Colonic mucosa (tissue), 4 donors: ENCODE results near the gene CFAP77. TPM values are rescaled to one million over a fixed set of nuclear protein-coding genes. Genes with fewer than 3 reads are reported as not detected.
"Not testable (repeated sequence)": the region's sequence is repeated elsewhere in the genome, so short reads cannot be mapped to it uniquely, and the experiment has no call there.

Source experiments
- DNase-seq: peaks from one replicate; pipeline ENCODE4 v3.0.0-alpha.2; 2020
- H3K27ac ChIP-seq: fragments of 200-600 bp; one replicate; pipeline ENCODE4 v1.8.0; 2021
- H3K27me3 ChIP-seq: fragments of 200-600 bp; one replicate; pipeline ENCODE4 v1.8.0; 2021
- H3K36me3 ChIP-seq: fragments of 200-600 bp; one replicate; pipeline ENCODE4 v1.8.0; 2021
- H3K4me1 ChIP-seq: fragments of 200-600 bp; one replicate; pipeline ENCODE4 v1.8.0; 2021; ENCODE audit warnings: mild to moderate bottlenecking
- H3K4me3 ChIP-seq: fragments of 200-600 bp; one replicate; pipeline ENCODE4 v1.8.0; 2021
- H3K9ac ChIP-seq, 2 donors: one replicate each; pipeline ENCODE4 v1.7.0; 2013; ENCODE audit warnings: control low read depth in 2 of 2, low read depth in 2 of 2, low read length in 2 of 2
- H3K9me3 ChIP-seq: fragments of 200-600 bp; one replicate; pipeline ENCODE4 v1.8.0; 2021
- intact Hi-C: fragments of 100-400 bp; cut with DNase I; formaldehyde crosslinking; loops from one replicate; pipeline ENCODE4 v1.14.1; 2022
- total RNA-seq, 2 donors: library from RNA; stranded (reverse); fragmentation: NEBNext Ultra II Directional in 1 of 2; extraction: Animal tissue kit (Norgen Biotek cat#: 25700) in 1 of 2; gene quantifications; one replicate each; pipeline ENCODE4 v1.2.1, GENCODE V29; 2021
- TF ChIP-seq, protein P1 (sequence below): fragments of 200-600 bp; IDR thresholded peaks from one replicate; pipeline ENCODE4 v1.8.0; 2022; ENCODE audit warnings: antibody characterized with exemption, mild to moderate bottlenecking
- donor health status: healthy.
- donor health status: DM: no; HTN: no; CAD: no.
- donor health status: DM: no; HTN: no; CAD: no.

Gene CFAP77
- total RNA-seq, 2 donors from 2014 or later: not detected

DNA sequence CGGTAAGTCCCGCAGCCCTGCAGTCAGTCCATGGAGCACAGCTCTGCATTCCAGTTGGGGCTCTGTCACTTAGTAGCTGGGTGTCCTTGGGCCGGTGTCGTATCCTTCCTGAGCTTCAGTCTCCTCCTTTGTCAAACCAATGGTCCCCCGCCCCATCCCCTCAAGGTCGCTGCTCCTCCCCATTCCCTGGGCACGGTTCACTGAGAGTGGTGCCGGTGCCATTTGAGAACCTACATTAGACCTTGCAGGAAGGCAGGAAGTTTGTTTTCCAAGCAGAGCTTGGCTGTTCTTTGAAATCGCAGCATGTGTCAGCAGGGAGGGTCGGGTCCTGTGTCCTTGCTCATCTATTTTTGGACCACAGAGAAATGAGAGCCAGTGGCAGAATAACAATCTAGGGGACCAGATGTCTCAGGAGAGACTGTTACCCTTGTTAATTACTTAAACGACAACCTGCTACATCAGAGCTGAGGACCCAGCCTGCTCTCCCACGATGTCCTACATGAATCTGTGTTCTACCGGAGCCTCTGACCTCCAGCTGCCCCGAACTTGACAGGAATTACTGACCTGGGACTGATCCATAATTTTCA lies 150.7 kb downstream of the CFAP77 start:
- Histone ChIP-seq H3K4me3 (no peak overlapping the region), H3K27me3 (no peaks in the 10 kb centered on the region), H3K27ac (no peak overlapping the region), H3K4me1 (no peaks in the 10 kb centered on the region), H3K9me3 (no peaks in the 10 kb centered on the region), H3K36me3 (no peaks in the 10 kb centered on the region), H3K9ac (no peak overlapping the region)
- TF ChIP-seq, protein P1, sequence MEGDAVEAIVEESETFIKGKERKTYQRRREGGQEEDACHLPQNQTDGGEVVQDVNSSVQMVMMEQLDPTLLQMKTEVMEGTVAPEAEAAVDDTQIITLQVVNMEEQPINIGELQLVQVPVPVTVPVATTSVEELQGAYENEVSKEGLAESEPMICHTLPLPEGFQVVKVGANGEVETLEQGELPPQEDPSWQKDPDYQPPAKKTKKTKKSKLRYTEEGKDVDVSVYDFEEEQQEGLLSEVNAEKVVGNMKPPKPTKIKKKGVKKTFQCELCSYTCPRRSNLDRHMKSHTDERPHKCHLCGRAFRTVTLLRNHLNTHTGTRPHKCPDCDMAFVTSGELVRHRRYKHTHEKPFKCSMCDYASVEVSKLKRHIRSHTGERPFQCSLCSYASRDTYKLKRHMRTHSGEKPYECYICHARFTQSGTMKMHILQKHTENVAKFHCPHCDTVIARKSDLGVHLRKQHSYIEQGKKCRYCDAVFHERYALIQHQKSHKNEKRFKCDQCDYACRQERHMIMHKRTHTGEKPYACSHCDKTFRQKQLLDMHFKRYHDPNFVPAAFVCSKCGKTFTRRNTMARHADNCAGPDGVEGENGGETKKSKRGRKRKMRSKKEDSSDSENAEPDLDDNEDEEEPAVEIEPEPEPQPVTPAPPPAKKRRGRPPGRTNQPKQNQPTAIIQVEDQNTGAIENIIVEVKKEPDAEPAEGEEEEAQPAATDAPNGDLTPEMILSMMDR: no peak
- DNase-seq: no peak
- intact Hi-C loops: no loop called here

DNA sequence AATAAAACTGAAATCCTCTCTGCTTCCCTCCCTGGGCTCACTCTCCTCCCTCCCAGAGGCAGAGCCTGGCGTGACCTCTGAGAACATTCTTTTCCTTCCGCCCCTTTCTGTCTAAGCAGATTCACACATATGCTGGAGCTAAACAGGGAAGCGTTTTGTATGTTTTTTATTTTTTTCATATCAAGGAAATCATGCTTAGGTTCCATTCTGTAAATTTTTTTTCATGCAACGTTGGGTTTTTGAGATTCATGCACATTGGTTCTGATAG lies 152.2 kb downstream of the CFAP77 start:
- Histone ChIP-seq H3K4me3 (no peak overlapping the region), H3K36me3 (no peaks in the 10 kb centered on the region), H3K27me3 (no peaks in the 10 kb centered on the region), H3K27ac (no peak overlapping the region), H3K9me3 (no peaks in the 10 kb centered on the region), H3K9ac (no peak overlapping the region), H3K4me1 (no peaks in the 10 kb centered on the region)
- TF ChIP-seq, protein P1: no peak
- intact Hi-C loops: no loop called here
- no peak for DNase-seq

DNA sequence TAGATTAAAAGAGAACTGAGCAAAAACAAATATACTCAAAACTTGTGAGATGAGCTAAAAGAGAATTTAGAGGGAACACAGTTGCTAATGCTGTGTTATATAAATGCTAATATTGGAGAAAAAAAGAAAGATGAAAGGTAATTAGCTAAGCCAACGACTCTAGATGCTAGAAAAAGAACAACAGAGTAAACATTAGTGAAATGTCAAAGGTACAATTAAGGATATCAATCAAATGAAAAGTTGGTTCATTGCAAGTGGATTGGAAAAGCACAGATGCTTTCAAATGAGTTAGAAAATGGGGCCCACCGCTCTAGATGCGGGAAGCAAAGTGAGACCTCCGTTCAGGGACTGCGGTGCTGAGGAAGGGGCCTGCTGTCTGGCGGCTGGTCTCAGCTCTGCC lies 154.5 kb downstream of the CFAP77 start:
- no peak for DNase-seq
- intact Hi-C loops: no loop called here

DNA sequence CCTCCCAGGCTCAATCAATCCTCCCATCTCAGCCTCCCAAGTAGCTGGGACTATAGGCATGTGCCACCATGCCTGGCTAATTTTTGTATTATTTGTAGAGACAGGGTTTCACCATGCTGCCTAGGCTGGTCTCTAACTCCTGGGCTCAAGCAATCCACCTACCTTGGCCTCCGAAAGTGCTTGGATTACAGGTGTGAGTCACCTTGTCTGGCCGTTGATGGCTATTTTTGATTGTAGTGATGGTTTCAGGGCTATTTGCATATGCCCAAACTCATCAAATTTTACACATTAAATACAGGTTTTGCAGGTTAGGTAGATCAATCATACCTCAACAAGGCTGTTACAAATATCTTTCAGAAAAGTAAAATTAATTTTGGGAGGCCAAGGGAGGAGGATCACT lies 158.8 kb downstream of the CFAP77 start:
- H3K4me1 ChIP-seq, H3K36me3 ChIP-seq, intact Hi-C loops, H3K9me3 ChIP-seq, H3K27me3 ChIP-seq, DNase-seq, H3K27ac ChIP-seq, H3K9ac ChIP-seq, H3K4me3 ChIP-seq: not testable (repeated sequence)

More for the DNA sequence above, 154.5 kb downstream of the CFAP77 start:
- no peaks in the 10 kb centered on the region for H3K4me1 ChIP-seq
- no peak overlapping the region for H3K9ac ChIP-seq
- H3K9me3 ChIP-seq: no peaks in the 10 kb centered on the region
- no peaks in the 10 kb centered on the region for H3K36me3 ChIP-seq
- H3K27me3 ChIP-seq: no peaks in the 10 kb centered on the region
- H3K27ac ChIP-seq: no peak overlapping the region
- TF ChIP-seq, protein P1: no peak
- H3K4me3 ChIP-seq: no peak overlapping the region

DNA sequence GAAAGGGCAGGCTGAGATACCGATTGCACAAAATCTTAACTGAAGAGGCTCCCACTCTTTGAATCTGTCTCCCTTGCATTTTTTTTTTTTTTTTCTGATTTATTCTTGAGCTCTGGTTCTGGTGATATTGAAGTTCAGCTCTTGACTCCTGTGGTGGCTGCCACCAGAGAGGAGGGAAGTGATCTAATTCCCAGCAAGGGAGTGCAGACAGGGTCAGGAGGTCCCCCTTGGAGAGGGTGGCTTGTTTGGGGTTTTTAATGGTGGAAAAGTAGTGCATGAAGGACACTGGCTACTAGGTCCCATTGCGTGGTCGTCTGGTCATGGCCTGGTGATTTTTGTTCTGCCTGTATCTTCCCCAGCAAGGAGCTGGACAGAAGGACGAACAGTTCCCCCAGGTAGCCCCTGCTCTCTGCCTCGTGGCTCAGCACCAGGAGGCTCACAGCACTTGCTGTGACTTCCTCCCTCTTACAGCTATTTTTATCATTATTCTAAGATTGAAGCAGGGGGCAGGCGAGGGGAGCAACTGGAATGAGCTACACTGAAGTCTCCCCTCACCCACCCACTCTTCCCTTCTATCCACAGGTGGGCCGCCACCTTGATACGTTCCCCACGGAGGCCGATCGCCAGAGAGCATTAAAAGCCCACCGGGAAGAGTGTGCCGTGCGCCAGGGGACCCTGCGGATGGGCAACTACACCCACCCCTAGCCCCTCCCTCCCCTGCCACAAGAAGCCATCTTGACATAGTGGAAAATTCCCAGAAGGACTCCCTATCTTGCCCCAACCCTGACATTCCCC lies 162.0 kb downstream of the CFAP77 start:
- no peak for DNase-seq
- Histone ChIP-seq H3K27me3 (peaks cover 15% of the 10 kb centered on the region), H3K9me3 (no peaks in the 10 kb centered on the region), H3K36me3 (no peaks in the 10 kb centered on the region), H3K4me1 (no peaks in the 10 kb centered on the region), H3K9ac (no peak overlapping the region), H3K27ac (no peak overlapping the region), H3K4me3 (no peak overlapping the region)
- TF ChIP-seq, protein P1: no peak
- intact Hi-C loops: no loop called here

DNA sequence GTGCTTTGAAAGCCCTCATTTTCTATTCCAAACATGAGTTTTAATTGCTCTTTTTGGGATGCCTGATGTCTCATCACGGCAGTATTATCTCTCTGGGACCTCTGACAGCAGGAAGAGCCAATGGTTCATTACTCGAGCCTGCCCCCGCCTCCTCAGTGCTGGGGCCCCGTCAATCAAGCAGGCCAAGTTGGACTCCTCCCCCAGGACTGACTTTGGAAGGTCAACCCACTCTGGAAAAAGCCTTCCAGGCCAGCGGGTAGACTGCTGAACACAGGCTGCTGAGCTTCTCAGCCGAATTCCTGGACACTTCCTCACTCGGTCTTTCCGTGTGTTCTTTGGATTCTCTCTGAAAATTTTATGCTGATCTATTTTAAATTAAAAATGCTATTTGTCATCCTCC lies 162.9 kb downstream of the CFAP77 start:
- H3K36me3 ChIP-seq: no peaks in the 10 kb centered on the region
- no peak for DNase-seq
- H3K4me1 ChIP-seq: no peaks in the 10 kb centered on the region
- H3K4me3 ChIP-seq: no peak overlapping the region
- H3K27me3 ChIP-seq: peaks cover 20% of the 10 kb centered on the region
- no peak overlapping the region for H3K27ac ChIP-seq
- TF ChIP-seq, protein P1: no peak
- no peaks in the 10 kb centered on the region for H3K9me3 ChIP-seq
- H3K9ac ChIP-seq: no peak overlapping the region
- intact Hi-C loops: no loop called here
